K562 (cell line): ENCODE results near the gene EEF2. TPM values are rescaled to one million over a fixed set of nuclear protein-coding genes. Genes with fewer than 3 reads are reported as not detected.
"Not testable (repeated sequence)": the region's sequence is repeated elsewhere in the genome, so short reads cannot be mapped to it uniquely, and the experiment has no call there.

ENCODE experiments used
- ATAC-seq: fragments of 200-7000 bp; cut with Tn5 transposase; 3 replicates; pipeline ENCODE4 v1.9.1; 2020; ENCODE audit warnings: moderate library complexity
- BruUV-seq: library from RNA; stranded (reverse); fragments of 400-500 nt; replicated peaks from 2 replicates; lab custom pipeline; 2021; lab: Mats Ljungman, UMichigan
- CTCF ChIA-PET: fragments of 300-600 bp; formaldehyde crosslinking; extraction: SDS; loops from one replicate; lab custom pipeline; 2021; ENCODE audit warnings: low intra/inter-chr PET ratio; lab: Yijun Ruan, JAX
- POLR2A ChIA-PET: fragments of 300-600, 350-650 bp; sonication (Branson Sonifier 250); formaldehyde crosslinking; extraction: SDS; loops from one replicate; lab custom pipeline; 2021; ENCODE audit warnings: antibody characterized with exemption, inconsistent platforms; lab: Yijun Ruan, JAX
- DNase-seq, 4 experiments: peaks; one replicate each; pipeline versions ENCODE4 v3.0.0 to v3.0.0-alpha.2; 2011 to 2018; ENCODE audit warnings: low spot score in 3 of 4, mixed read lengths in 3 of 4; ENCODE audit errors: extremely low read depth in 1 of 4
- FAIRE-seq: peaks from 2 replicates; lab custom pipeline; 2011; peaks lifted over from hg19 to GRCh38; lab: Jason Lieb, UNC
- H2AFZ ChIP-seq: 2 replicates; pipeline ENCODE4 v1.6.0; 2011; ENCODE audit warnings: low read depth, low read length, control low read depth, inconsistent platforms
- H3K27ac ChIP-seq: fragments of 200-600 bp; 3 replicates; pipeline ENCODE4 v1.8.0; 2011; ENCODE audit warnings: low read depth, mild to moderate bottlenecking, control low read depth, inconsistent platforms, low read length, moderate library complexity, mixed read lengths; ENCODE audit errors: extremely low read depth
- H3K27me3 ChIP-seq, 2 experiments: fragments of 300-600 bp in 1 of 2; 2 replicates in 1 of 2; 3 replicates in 1 of 2; pipeline versions ENCODE4 v1.6.0 to v1.8.0; 2011; ENCODE audit warnings: inconsistent platforms in 2 of 2, low read length in 2 of 2, mild to moderate bottlenecking in 1 of 2, mixed read lengths in 1 of 2, moderate library complexity in 1 of 2; ENCODE audit not compliant: control insufficient read depth in 2 of 2, insufficient read depth in 2 of 2
- H3K36me3 ChIP-seq: fragments of 300-600 bp; 3 replicates; pipeline ENCODE4 v1.8.0; 2011; ENCODE audit warnings: mild to moderate bottlenecking, low read length, inconsistent platforms; ENCODE audit not compliant: control insufficient read depth, insufficient read depth
- H3K4me1 ChIP-seq, 2 experiments: fragments of 200-600 bp in 1 of 2; replicated peaks in 1 of 2; 2 replicates in 1 of 2; 3 replicates in 1 of 2; pipeline versions ENCODE4 v1.5.1 to v1.8.0; 2011; ENCODE audit warnings: inconsistent platforms in 2 of 2, low read length in 2 of 2, mild to moderate bottlenecking in 1 of 2, mixed read lengths in 1 of 2, moderate library complexity in 1 of 2; ENCODE audit not compliant: control insufficient read depth in 2 of 2, insufficient read depth in 2 of 2
- H3K4me2 ChIP-seq: 2 replicates; pipeline ENCODE4 v1.6.1; 2011; ENCODE audit warnings: low read length, control low read depth, inconsistent platforms, mixed read lengths; ENCODE audit not compliant: insufficient read depth
- H3K4me3 ChIP-seq: fragments of 200-600 bp; sonication (generic), shearing (Covaris generic); 2 replicates; pipeline ENCODE4 v1.5.1; 2016; ENCODE audit warnings: control low read depth, inconsistent platforms
- H3K79me2 ChIP-seq: fragments of 200-600 bp; 3 replicates; pipeline ENCODE4 v1.8.0; 2011; ENCODE audit warnings: low read length, inconsistent platforms; ENCODE audit not compliant: control insufficient read depth, insufficient read depth
- H3K9ac ChIP-seq, 2 experiments: 2 replicates each; pipeline versions ENCODE4 v1.6.0 to v1.6.1; 2011; ENCODE audit warnings: low read depth in 2 of 2, low read length in 2 of 2, control low read depth in 1 of 2, inconsistent platforms in 1 of 2, mild to moderate bottlenecking in 1 of 2, mixed read lengths in 1 of 2; ENCODE audit not compliant: insufficient read depth in 1 of 2
- H3K9me1 ChIP-seq: one replicate; pipeline ENCODE4 v1.6.0; 2011; ENCODE audit warnings: inconsistent platforms, mild to moderate bottlenecking, low read length, moderate library complexity; ENCODE audit not compliant: control insufficient read depth, insufficient read depth
- H3K9me3 ChIP-seq: replicated peaks from 2 replicates; pipeline ENCODE4 v1.5.1; 2011; ENCODE audit warnings: low read depth, low read length, inconsistent platforms; ENCODE audit not compliant: control insufficient read depth, insufficient read depth
- H4K20me1 ChIP-seq: replicated peaks from 2 replicates; pipeline ENCODE4 v1.6.1; 2011; ENCODE audit warnings: low read length, inconsistent platforms, mixed read lengths; ENCODE audit not compliant: control insufficient read depth, insufficient read depth
- ATF7 ChIP-seq: fragments of 450-650 bp; IDR thresholded peaks from 2 replicates; pipeline ENCODE4 v1.7.1; 2014; ENCODE audit warnings: mild to moderate bottlenecking, moderate library complexity
- POLR2G ChIP-seq: fragments of 200-400 bp; formaldehyde crosslinking; IDR thresholded peaks from 2 replicates; pipeline ENCODE4 v1.6.1; 2017; ENCODE audit warnings: low read depth, mild to moderate bottlenecking, antibody characterized with exemption, low read length, moderate library complexity
- WGBS: fragments of 100-300 bp; shearing (Covaris generic); methylation state at CpG from one replicate; pipeline ENCODE4 v1.1.6; 2016; ENCODE audit warnings: low coverage, mixed read lengths; ENCODE audit not compliant: insufficient coverage; ENCODE audit errors: missing lambda C conversion rate; 5-methylcytosine and 5-hydroxymethylcytosine counted together
- in situ Hi-C: fragments of 300-500 bp; cut with MboI; formaldehyde crosslinking; loops from 4 replicates; pipeline ENCODE4 v1.15.0; 2018; ENCODE audit warnings: inconsistent platforms, mixed read lengths
- intact Hi-C: fragments of 100-400 bp; cut with micrococcal nuclease; formaldehyde crosslinking; loops from 2 replicates; pipeline ENCODE4 v1.14.2; 2022
- polyA plus RNA-seq, 8 experiments: library from polyadenylated mRNA; depleted of rRNA in 4 of 8; stranded (reverse) in 5 of 8; unstranded in 3 of 8; fragments of >200 nt; fragmentation: Nextera tagmentation in 2 of 8; fragmentation: Illumina TruSeq in 1 of 8; extraction: Ambion mirVana in 2 of 8; extraction: Trizol in 1 of 8; gene quantifications; 2 replicates each; pipeline versions ENCODE4 v1.2.1 to v1.2.3, GENCODE V29; 2011 to 2014; ENCODE audit warnings: inconsistent platforms in 1 of 8, missing spikeins in 1 of 8
- total RNA-seq, 7 experiments: library from RNA; depleted of rRNA in 6 of 7; stranded (reverse); fragments of >200 nt in 6 of 7; fragmentation: Illumina TruSeq in 2 of 7; extraction: Trizol in 2 of 7; gene quantifications; 2 replicates each; pipeline versions ENCODE4 v1.2.1 to v1.2.3, GENCODE V29; 2011 to 2021; ENCODE audit warnings: low replicate concordance in 1 of 7
- TF ChIP-seq, protein P1 (sequence below): fragments of 250-450 bp; sonication (Bioruptor Pico); IDR thresholded peaks from 2 replicates; pipeline ENCODE4 v1.8.0; 2021; ENCODE audit warnings: mild to moderate bottlenecking, moderate library complexity

EEF2 gene
- total and polyA plus RNA-seq, 9 of the 15 experiments (the other 6 are each of a cell fraction or from before 2014, with no cell fraction given), result 372 to 3,003 (median 1,453) TPM

GRCh38 chr19:3955276-3955675 lies 30.0 kb downstream of the EEF2 start:
- H3K9me3 ChIP-seq, H3K4me2 ChIP-seq, CTCF ChIA-PET, H3K4me3 ChIP-seq, intact Hi-C loops, H3K27me3 ChIP-seq, H3K79me2 ChIP-seq, H3K27ac ChIP-seq, H3K9me1 ChIP-seq, BruUV-seq, H4K20me1 ChIP-seq, in situ Hi-C loops, DNase-seq, FAIRE-seq, ATAC-seq, H3K9ac ChIP-seq, H2AFZ ChIP-seq: not testable (repeated sequence)
- WGBS, result 84% methylated on average over 13 of the region's 13 CpGs
- H3K4me1 ChIP-seq, result peaks cover 27 to 61% of the 10 kb centered on the region in 2 experiments
- peaks cover 30% of the 10 kb centered on the region; the same call in 1 of the 3 replicates for H3K36me3 ChIP-seq
- 0 out of 2 replicates have a peak, but pooled peaks have one; percentile 17 for TF ChIP-seq ATF7
- POLR2A ChIA-PET, result interaction anchor here (1.2 to 2.9 kb wide), 3 partner anchors 13 to 29 kb away, joined by 3 to 17 read pairs (median 6); no protein-coding TSS in a partner anchor

GRCh38 chr19:3954107-3954506 lies 31.2 kb downstream of the EEF2 start:
- Histone ChIP-seq H3K27ac (no peak overlapping the region), H3K9me3 (no peaks in the 10 kb centered on the region), H3K4me3 (no peak overlapping the region), H3K4me1 (peaks cover 33 to 73% of the 10 kb centered on the region in 2 experiments), H3K9me1 (peaks cover 7% of the 10 kb centered on the region), H3K27me3 (no peaks in the 10 kb centered on the region), H3K79me2 (no peaks in the 10 kb centered on the region), H3K36me3 (peaks cover 18% of the 10 kb centered on the region; the same call in 1 of the 3 replicates), H2AFZ (no peak overlapping the region), H3K4me2 (no peak overlapping the region), H3K9ac (peak overlapping the region in 1 of 2 experiments; percentile 80; a peak in 2 of 4 replicates), H4K20me1 (peaks cover 4% of the 10 kb centered on the region; the same call in 1 of the 2 replicates)
- ChIA-PET POLR2A (interaction anchor here (0.9 to 1.5 kb wide), 4 partner anchors 17 to 30 kb away, joined by 3 to 9 read pairs (median 5); partner anchors contain the start of gene DAPK3), CTCF (no interaction called here)
- no peak for ATAC-seq
- no peak for DNase-seq
- in situ Hi-C loops, result no loop called here
- peak; percentile 66 for TF ChIP-seq POLR2G
- TF ChIP-seq, protein P1, sequence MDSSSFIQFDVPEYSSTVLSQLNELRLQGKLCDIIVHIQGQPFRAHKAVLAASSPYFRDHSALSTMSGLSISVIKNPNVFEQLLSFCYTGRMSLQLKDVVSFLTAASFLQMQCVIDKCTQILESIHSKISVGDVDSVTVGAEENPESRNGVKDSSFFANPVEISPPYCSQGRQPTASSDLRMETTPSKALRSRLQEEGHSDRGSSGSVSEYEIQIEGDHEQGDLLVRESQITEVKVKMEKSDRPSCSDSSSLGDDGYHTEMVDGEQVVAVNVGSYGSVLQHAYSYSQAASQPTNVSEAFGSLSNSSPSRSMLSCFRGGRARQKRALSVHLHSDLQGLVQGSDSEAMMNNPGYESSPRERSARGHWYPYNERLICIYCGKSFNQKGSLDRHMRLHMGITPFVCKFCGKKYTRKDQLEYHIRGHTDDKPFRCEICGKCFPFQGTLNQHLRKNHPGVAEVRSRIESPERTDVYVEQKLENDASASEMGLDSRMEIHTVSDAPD (CRISPR knock-in tag), result no peak
- 80% methylated on average over 10 of the region's 12 CpGs for WGBS
- no TSS peak for BruUV-seq
- no peak for FAIRE-seq
- intact Hi-C loops, result no loop called here
